Spinal cord (tissue), 10 donors: ENCODE data around the gene CETN3. TPM values are rescaled to one million over a fixed set of nuclear protein-coding genes. Genes with fewer than 3 reads are reported as not detected.
"Not testable (repeated sequence)": the region's sequence is repeated elsewhere in the genome, so short reads cannot be mapped to it uniquely, and the experiment has no call there.

Experiments used
- DNase-seq, 6 donors: peaks; one replicate each; pipeline versions ENCODE4 v3.0.0 to v3.0.0-alpha.2; 2013 to 2015; ENCODE audit warnings: low spot score in 6 of 6, low read depth in 4 of 6
- H3K27ac ChIP-seq: one replicate; pipeline ENCODE4 v1.5.1; 2013; ENCODE audit warnings: low read depth, low read length, control low read depth
- H3K27me3 ChIP-seq: one replicate; pipeline ENCODE4 v1.6.1; 2013; ENCODE audit warnings: low read length; ENCODE audit not compliant: control insufficient read depth, insufficient read depth
- H3K36me3 ChIP-seq: one replicate; pipeline ENCODE4 v1.6.1; 2013; ENCODE audit warnings: low read length; ENCODE audit not compliant: control insufficient read depth, insufficient read depth
- H3K4me1 ChIP-seq: one replicate; pipeline ENCODE4 v1.6.1; 2013; ENCODE audit warnings: low read length; ENCODE audit not compliant: control insufficient read depth, insufficient read depth
- H3K4me3 ChIP-seq: one replicate; pipeline ENCODE4 v1.5.1; 2013; ENCODE audit warnings: low read depth, low read length, control low read depth
- H3K9me3 ChIP-seq: one replicate; pipeline ENCODE4 v1.6.1; 2013; ENCODE audit warnings: low read length; ENCODE audit not compliant: control insufficient read depth, insufficient read depth
- WGBS: methylation state at CpG from one replicate; pipeline ENCODE4 v1.1.5; 2013; ENCODE audit warnings: missing lambda C conversion rate; ENCODE audit not compliant: insufficient coverage; 5-methylcytosine and 5-hydroxymethylcytosine counted together
- polyA plus RNA-seq, 2 donors: library from polyadenylated mRNA; unstranded; fragments of 120-200 nt; gene quantifications; one replicate each; pipeline ENCODE4 v1.2.1, GENCODE V29; 2013; ENCODE audit not compliant: insufficient read length in 2 of 2
- total RNA-seq, 2 donors: library from RNA; depleted of rRNA in 1 of 2; stranded (reverse); fragments of 120-200 nt in 1 of 2; fragments of >200 nt in 1 of 2; gene quantifications; one replicate each; pipeline versions ENCODE4 v1.2.3 to v1.2.4, GENCODE V29; 2013 to 2014
- donor health status: healthy.

Gene CETN3
- total and polyA plus RNA-seq, 4 donors: 21.2 to 61.1 (median 38.2) TPM

DNA sequence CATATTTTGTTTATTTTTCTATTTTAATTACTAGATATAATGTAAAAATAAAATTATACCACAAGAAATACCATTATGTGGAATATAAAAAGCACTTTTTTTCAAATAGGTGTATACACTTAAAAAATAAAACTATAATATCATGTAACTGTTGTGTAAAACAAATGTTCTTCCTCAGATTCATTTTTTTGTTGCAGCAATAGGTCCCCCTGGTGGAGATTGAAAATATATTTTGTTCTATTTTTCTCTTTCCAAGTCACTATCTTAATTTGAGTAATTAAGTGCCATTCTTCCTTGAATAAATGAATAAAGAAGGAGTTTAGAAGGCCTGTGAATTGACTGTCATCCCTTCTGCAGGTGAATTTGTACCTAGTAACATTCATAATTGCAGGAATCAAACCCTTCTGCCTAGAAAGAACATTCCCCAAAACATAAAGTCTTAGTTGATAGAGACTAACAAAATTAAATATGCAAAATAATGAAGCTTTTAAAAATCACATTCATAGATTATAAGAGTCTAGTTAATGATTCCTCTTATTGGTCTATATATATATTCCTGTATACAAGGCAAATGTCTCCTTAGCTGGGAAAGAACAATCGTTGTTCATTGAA lies 23.4 kb downstream of the CETN3 start:
- no CpG with 5 or more reads among the region's 1 CpG for whole genome bisulfite sequencing
- DNase-seq: peak in 4 of 6 donors; percentile 13 to 87 (median 48)
- Histone ChIP-seq H3K36me3 (no peaks in the 10 kb centered on the region), H3K4me3 (no peak overlapping the region), H3K9me3 (no peaks in the 10 kb centered on the region), H3K4me1 (no peaks in the 10 kb centered on the region), H3K27ac (no peak overlapping the region), H3K27me3 (no peaks in the 10 kb centered on the region)

DNA sequence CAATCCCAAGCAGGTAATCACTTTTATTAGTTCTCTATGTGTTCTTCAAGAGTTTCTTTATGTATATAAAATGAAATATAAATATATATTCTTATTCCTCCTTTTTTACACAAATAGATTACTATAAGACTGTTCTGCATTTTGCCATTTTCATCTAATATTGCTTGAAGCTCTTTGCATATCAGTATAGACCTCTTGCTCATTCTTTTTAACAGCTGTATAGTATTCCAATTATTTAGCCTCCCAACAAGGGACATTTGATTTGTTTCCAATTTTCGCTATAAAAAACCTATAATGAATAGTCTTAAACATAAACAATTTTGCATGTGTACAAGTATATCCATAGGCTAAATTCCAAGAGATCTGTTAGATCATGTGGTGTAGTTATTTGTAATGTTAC lies 25.2 kb downstream of the CETN3 start:
- H3K9me3 ChIP-seq: no peaks in the 10 kb centered on the region
- no peaks in the 10 kb centered on the region for H3K36me3 ChIP-seq
- no CpG with 5 or more reads among the region's 1 CpG for WGBS
- H3K27me3 ChIP-seq: no peaks in the 10 kb centered on the region
- H3K27ac ChIP-seq: no peak overlapping the region
- H3K4me3 ChIP-seq: no peak overlapping the region
- DNase-seq: no peak
- no peaks in the 10 kb centered on the region for H3K4me1 ChIP-seq

DNA sequence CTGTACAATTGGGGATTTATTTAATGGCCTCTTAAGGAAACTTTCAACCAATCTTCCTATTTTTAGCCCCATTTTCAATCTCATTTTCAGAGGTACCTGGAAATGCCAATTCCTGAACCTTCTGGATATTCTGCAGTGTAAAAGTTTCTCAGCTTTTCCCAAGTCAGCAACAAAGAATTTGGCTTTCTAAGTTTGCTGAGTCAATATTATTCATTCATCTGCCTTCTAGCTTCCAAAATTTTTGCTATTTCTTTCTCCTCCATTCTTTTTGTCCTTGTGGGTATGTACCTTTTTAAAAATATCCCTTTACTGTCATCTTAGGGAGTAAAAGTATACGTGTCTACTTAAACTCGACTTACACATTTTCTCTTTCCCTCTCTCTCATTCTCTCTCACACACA lies 25.7 kb downstream of the CETN3 start:
- Histone ChIP-seq H3K36me3 (no peaks in the 10 kb centered on the region), H3K27me3 (no peaks in the 10 kb centered on the region), H3K27ac (no peak overlapping the region), H3K9me3 (no peaks in the 10 kb centered on the region), H3K4me1 (no peaks in the 10 kb centered on the region), H3K4me3 (no peak overlapping the region)
- WGBS: no CpG with 5 or more reads among the region's 2 CpGs
- DNase-seq: no peak

DNA sequence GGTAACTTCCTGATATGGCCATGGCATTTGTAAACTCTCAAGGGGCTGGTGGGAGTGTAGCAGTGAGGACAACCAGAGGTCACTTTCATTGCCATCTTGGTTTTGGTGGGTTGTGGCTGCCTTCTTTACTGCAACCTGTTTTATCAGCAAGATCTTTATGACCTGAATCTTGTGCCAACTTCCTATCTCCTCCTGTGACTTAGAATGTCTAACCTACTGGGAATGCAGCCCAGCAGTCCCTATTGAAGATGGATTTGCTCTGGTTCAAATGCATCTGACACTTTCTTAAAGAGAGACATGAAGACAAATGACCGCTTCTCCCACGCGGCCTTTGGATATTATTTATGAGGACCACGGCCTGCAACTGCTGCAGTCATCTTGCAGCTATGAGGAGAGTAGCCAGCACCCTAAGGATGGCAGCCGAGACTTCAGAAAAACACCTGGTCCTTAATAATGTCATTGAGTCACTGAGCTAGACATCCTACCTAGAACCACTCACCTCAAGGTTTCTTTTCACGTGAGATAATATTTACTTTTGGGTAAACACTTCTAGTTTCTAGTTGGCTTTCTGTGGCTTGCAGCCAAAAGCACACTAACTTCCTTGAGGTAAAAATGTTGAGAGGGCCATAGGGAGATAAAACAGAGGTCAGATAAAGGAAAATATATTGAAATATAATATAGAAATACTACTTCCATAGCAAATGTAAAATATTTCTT lies 28.2 kb downstream of the CETN3 start:
- Histone ChIP-seq H3K36me3 (no peaks in the 10 kb centered on the region), H3K9me3 (no peaks in the 10 kb centered on the region), H3K4me1 (no peaks in the 10 kb centered on the region), H3K27me3 (no peaks in the 10 kb centered on the region), H3K4me3 (no peak overlapping the region), H3K27ac (no peak overlapping the region)
- WGBS: 67% methylated on average over 5 of the region's 6 CpGs
- no peak for DNase-seq

DNA sequence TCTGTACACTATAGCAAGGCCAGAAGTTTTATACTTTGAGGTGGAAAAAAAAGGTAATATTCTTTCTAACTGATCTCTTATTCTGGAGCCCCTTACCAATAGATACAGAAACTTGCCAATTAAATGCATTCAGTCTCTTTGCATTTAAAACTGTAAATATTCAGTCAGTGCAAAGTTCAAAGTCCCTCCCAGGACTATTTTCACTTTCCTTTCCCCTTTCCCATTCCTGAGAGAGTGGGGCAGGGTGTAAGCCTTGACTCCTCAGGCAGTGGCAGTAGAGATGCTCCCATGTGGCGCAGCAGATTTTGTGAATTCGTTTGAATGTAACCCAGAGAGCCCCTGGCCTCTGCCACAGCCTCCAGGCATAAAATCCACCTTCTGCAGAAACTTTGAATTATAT lies 29.9 kb downstream of the CETN3 start:
- H3K36me3 ChIP-seq: no peaks in the 10 kb centered on the region
- no peaks in the 10 kb centered on the region for H3K4me1 ChIP-seq
- H3K9me3 ChIP-seq: peaks cover 2% of the 10 kb centered on the region
- no peak overlapping the region for H3K4me3 ChIP-seq
- DNase-seq: no peak
- no peaks in the 10 kb centered on the region for H3K27me3 ChIP-seq
- no peak overlapping the region for H3K27ac ChIP-seq
- no CpG with 5 or more reads among the region's 2 CpGs for WGBS

DNA sequence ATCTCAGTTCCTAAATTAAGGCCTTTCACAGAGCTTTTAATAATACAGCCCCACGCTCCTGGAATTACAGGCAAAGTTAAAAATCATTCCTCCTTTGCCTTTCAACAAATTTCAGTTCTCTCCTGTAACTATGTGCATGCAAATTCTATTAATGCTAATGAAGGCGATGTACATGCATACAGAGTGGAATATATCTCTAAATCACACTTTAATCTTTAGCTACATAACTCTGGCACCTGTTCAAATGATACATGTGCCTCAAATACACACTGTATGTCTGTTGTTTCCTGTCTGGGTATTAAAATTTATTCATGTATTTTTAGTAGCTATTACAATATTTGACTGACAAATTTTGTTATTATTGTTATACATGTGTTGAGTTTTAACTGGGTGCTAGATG lies 30.8 kb downstream of the CETN3 start:
- WGBS: no CpG with 5 or more reads among the region's 2 CpGs
- no peaks in the 10 kb centered on the region for H3K4me1 ChIP-seq
- no peak overlapping the region for H3K27ac ChIP-seq
- H3K4me3 ChIP-seq: no peak overlapping the region
- no peaks in the 10 kb centered on the region for H3K27me3 ChIP-seq
- DNase-seq: peak in 1 of 6 donors; percentile 11
- peaks cover 2% of the 10 kb centered on the region for H3K9me3 ChIP-seq
- no peaks in the 10 kb centered on the region for H3K36me3 ChIP-seq

DNA sequence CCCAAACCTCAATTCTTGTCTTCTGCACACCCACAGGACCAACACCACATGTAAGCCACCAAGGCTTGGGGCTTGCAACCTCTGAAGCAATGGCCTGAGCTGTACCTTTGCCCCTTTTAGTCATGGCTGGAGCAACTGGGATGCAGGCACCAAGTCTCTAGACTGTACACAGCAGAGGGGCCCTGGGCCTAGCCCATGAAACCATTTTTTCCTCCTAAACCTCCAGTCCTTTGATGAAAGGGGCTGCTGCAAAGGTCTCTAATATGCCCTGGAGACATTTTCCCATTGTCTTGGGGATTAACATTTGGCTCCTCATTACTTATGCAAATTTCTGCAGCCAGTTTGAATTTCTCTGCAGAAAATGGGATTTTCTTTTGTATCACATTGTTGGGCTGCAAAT lies 38.3 kb downstream of the CETN3 start:
- not testable (repeated sequence) for H3K9me3 ChIP-seq

DNA sequence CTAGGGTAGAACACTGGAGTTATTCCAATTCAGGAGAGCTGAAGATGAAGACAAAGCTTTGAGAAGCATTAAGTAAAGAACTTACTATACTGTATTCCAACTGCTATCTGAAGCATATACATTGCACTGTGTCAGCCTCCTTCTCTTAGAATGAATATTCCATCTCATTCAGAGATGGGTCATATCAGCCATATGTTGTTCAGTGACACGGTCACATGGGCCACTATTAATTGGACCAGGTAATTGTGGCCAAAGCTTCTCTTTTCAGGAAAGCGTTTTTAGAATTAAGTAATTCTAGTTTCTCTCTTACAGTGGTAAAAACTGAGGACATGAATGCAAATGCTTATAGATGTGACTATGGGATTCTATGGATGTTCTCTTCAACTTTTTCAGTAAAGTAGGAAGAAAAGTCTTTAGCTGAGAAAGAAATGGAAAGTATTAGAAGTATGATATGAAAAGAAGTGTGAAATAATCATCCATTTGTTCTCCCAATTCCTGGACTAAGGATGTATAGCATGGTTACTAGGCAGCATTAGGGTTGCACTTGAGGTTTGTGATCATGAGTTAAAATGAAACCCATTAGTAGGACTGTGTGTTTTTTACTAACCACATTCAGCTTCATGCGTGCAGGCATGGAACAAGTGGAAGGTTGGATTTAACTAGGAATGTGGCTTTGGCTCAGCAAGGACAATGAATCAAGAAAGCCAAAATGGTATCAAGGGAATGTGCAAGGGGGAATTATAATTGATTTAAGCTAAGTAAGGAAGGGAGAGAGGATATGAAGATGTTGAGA lies 40.9 kb downstream of the CETN3 start:
- 83% methylated on average over 1 of the region's 3 CpGs for WGBS
- Histone ChIP-seq H3K36me3 (no peaks in the 10 kb centered on the region), H3K4me1 (no peaks in the 10 kb centered on the region), H3K9me3 (no peaks in the 10 kb centered on the region), H3K27me3 (no peaks in the 10 kb centered on the region), H3K4me3 (no peak overlapping the region), H3K27ac (no peak overlapping the region)
- no peak for DNase-seq

More for the DNA sequence above, 38.3 kb downstream of the CETN3 start:
- H3K4me3 ChIP-seq, H3K4me1 ChIP-seq, H3K27ac ChIP-seq, H3K27me3 ChIP-seq, H3K36me3 ChIP-seq, DNase-seq: not testable (repeated sequence)

DNA sequence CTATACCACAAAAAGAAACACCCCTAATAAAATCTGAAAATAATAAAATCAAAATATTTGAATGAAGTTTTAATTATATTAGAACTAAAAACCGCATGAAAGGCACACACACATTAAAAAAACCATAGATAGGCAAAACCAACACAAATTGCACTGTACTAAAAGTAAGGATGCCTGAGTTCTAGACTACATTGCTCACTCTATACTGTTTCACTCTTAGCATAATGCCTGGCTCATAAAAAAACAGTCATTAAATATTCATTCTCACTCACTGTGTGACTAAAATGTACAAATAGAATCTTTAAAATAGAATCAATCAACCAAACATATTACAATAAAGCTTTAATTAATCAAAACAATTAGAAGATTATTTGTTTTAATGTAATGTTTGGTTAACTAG lies 41.7 kb downstream of the CETN3 start:
- Histone ChIP-seq H3K36me3 (no peaks in the 10 kb centered on the region), H3K9me3 (no peaks in the 10 kb centered on the region), H3K4me3 (no peak overlapping the region), H3K27ac (no peak overlapping the region), H3K4me1 (no peaks in the 10 kb centered on the region), H3K27me3 (no peaks in the 10 kb centered on the region)
- no CpG with 5 or more reads among the region's 1 CpG for WGBS
- no peak for DNase-seq
